Adipocyte (in vitro differentiated cells): Measurements from ENCODE around the gene SLC35D2.

Source experiments
- DNase-seq: peaks from one replicate; pipeline ENCODE4 v3.0.0-alpha.2; 2015; ENCODE audit warnings: low read depth
- H3K27me3 ChIP-seq: replicated peaks from 2 replicates; pipeline ENCODE4 v1.7.0; 2013; ENCODE audit warnings: mild to moderate bottlenecking, low read length, moderate library complexity; ENCODE audit not compliant: control insufficient read depth, insufficient read depth
- H3K36me3 ChIP-seq: 2 replicates; pipeline ENCODE4 v1.7.0; 2013; ENCODE audit warnings: low read length, mild to moderate bottlenecking, moderate library complexity; ENCODE audit not compliant: control insufficient read depth, insufficient read depth, severe bottlenecking
- H3K4me1 ChIP-seq: 2 replicates; pipeline ENCODE4 v1.7.0; 2013; ENCODE audit warnings: mild to moderate bottlenecking, low read length, moderate library complexity; ENCODE audit not compliant: control insufficient read depth, insufficient read depth
- H3K4me3 ChIP-seq: 2 replicates; pipeline ENCODE4 v1.7.0; 2013; ENCODE audit warnings: mild to moderate bottlenecking, low read length, moderate library complexity
- H3K9ac ChIP-seq: 2 replicates; pipeline ENCODE4 v1.7.0; 2013; ENCODE audit warnings: mild to moderate bottlenecking, low read length, moderate library complexity
- H3K9me3 ChIP-seq: 2 replicates; pipeline ENCODE4 v1.7.0; 2013; ENCODE audit warnings: mild to moderate bottlenecking, low read length, moderate library complexity; ENCODE audit not compliant: control insufficient read depth

SLC35D2 gene

GRCh38 chr9:96383165-96383942 is at the start of gene SLC35D2:
Gene SLC35D2, minus strand, starts transcription at chr9:96383711. Its CDS starts 77 bp downstream, at chr9:96383634.
- Histone ChIP-seq H3K27me3 (no peaks in the 10 kb centered on the region), H3K36me3 (no peaks in the 10 kb centered on the region), H3K4me1 (peaks cover 24% of the 10 kb centered on the region), H3K9me3 (no peaks in the 10 kb centered on the region), H3K4me3 (peak within 1 kb of the TSS; percentile 87), H3K9ac (peak within 1 kb of the TSS; percentile 79)
- peak; percentile 85 for DNase-seq

DNA sequence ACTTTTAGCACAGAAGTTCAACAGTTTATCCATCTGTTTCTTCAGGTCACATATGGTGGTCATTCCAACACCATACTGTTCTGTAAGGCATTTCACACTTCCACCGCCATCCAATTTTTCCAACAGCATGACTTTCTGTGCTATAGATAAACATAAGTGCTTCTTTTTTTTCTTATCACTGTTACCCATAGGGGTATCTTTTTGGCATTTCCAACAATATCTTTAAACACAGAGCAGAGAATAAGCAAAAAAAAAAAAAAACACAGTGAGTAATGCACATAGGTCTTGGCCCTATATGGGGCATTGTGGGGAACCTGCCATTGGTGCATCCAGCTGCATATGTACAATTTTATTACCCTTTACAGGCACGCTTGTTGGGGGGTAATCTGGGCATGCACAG is 46.9 kb upstream of the SLC35D2 start:
- peaks cover 7% of the 10 kb centered on the region for H3K9me3 ChIP-seq
- no peaks in the 10 kb centered on the region for H3K36me3 ChIP-seq
- no peak overlapping the region for H3K9ac ChIP-seq
- no peak overlapping the region for H3K4me3 ChIP-seq
- no peaks in the 10 kb centered on the region for H3K4me1 ChIP-seq
- DNase-seq: no peak
- H3K27me3 ChIP-seq: no peaks in the 10 kb centered on the region

DNA sequence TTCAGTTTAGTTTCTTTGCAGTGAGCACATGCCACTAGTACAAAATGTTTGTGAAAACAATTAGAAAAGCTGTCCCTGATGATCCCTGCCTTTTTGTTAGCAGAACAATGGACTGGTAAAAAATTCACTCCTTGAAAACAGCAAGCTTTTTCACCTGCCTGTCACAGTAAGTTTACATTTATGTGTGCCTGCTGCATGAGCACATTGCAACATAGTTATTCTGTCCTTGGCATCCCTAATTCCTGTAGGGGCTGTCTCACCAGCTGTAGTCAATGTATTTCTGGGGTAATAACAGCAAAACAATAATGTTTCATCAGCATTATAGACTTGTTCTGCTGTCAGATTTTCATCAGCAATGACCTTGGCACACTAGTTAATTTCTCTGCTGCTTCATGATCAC is 46.2 kb upstream of the SLC35D2 start:
- Histone ChIP-seq H3K9ac (no peak overlapping the region), H3K36me3 (no peaks in the 10 kb centered on the region), H3K9me3 (peaks cover under 1% of the 10 kb centered on the region), H3K4me3 (no peak overlapping the region), H3K27me3 (no peaks in the 10 kb centered on the region), H3K4me1 (no peaks in the 10 kb centered on the region)
- DNase-seq: no peak

DNA sequence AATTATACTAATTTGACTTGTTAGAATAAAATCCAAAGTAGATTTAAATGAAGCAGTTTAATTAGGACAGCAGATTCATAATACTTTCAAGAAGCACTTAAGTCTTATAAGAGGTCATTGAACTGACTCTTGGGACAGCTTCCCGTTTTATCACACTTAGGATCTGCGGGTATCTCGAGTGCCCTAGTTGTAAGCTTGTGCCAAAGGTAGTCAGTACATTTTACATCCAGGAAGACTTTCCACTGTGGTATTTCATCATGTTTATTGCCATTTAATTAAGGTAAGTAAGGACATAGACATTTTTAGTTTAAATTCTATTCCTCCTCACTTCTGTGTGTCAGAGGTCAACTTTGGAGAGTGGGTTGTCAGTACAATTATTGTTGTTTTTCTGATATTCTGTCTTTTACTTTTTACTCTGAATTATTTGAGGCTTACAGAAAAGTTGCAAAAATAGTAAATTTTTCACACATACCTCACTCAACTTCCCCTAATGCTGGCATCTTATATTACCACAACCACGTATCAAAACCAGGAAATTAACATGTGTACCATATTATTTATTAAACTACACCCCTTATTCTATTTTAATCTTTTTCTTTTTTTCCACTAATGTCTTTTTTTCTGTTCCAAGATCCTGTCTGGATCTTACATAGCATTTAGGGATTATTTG is 42.1 kb upstream of the SLC35D2 start:
- Histone ChIP-seq H3K9me3 (no peaks in the 10 kb centered on the region), H3K4me1 (peaks cover 8% of the 10 kb centered on the region), H3K36me3 (no peaks in the 10 kb centered on the region), H3K9ac (no peak overlapping the region), H3K4me3 (no peak overlapping the region), H3K27me3 (no peaks in the 10 kb centered on the region)
- no peak for DNase-seq

DNA sequence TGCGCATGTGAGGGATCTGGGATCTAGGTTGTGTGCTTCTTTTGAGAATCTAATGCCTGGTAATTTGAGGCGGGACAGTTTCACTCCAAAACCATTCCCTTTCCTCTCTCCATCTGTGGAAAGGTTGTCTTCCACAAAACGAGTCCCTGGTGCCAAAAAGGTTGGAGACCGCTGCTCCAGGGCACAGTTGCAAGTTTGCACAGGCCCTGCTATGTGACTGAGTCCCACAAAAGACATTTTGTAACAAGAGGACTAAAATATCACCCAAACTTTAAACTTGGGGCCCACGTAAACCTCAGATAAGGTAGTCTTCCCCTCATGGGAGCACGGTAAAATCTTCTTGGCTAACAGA is 40.5 kb upstream of the SLC35D2 start:
- H3K9ac ChIP-seq: no peak overlapping the region
- DNase-seq: no peak
- peaks cover 22% of the 10 kb centered on the region for H3K4me1 ChIP-seq
- H3K27me3 ChIP-seq: no peaks in the 10 kb centered on the region
- H3K9me3 ChIP-seq: no peaks in the 10 kb centered on the region
- H3K4me3 ChIP-seq: no peak overlapping the region
- no peaks in the 10 kb centered on the region for H3K36me3 ChIP-seq

DNA sequence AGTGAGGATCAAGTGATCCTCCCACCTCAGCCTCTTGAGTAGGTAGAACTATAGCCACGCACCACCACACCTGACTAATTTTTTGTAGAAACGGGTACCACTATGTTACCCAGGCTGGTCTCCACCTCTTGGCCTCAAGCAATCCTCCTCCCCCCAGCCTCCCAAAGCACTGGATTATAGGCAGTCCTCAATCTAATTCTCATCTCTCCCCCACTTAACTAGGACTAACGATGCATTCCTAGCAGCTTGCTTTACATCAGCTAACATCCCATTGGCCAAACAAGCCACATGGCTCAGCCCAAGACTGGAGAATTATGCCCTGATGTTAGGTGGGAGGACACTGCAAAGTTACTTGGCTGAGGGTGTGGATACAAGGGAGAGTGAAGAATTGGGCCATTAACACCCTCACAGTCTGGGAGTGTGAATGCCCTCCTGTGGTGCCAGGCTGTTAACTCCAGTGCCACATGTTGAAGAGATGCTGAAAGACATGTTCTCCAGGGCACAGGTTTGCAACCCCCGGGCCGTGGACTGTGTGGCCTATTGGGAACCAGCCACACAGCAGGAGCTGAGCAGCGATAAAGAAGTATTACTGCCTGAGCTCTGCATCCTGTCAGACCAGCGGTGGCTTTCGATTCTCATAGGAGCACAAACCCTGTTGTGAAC is 39.9 kb upstream of the SLC35D2 start:
- Histone ChIP-seq H3K9ac (no peak overlapping the region), H3K9me3 (no peaks in the 10 kb centered on the region), H3K36me3 (no peaks in the 10 kb centered on the region), H3K4me1 (peaks cover 22% of the 10 kb centered on the region), H3K4me3 (no peak overlapping the region), H3K27me3 (no peaks in the 10 kb centered on the region)
- DNase-seq: no peak

GRCh38 chr9:96420468-96421219 is 37.1 kb upstream of the SLC35D2 start:
- Histone ChIP-seq H3K4me1 (peaks cover 27% of the 10 kb centered on the region), H3K9ac (peak overlapping the region; percentile 65), H3K9me3 (no peaks in the 10 kb centered on the region), H3K4me3 (peak overlapping the region; percentile 91), H3K27me3 (no peaks in the 10 kb centered on the region), H3K36me3 (no peaks in the 10 kb centered on the region)
- peak; percentile 81 for DNase-seq

- H3K36me3 ChIP-seq: no peaks in the 10 kb centered on the region
- H3K4me1 ChIP-seq: peaks cover 27% of the 10 kb centered on the region
- no peaks in the 10 kb centered on the region for H3K27me3 ChIP-seq
- peak; percentile 4 for DNase-seq
- H3K9ac ChIP-seq: peak overlapping the region; percentile 95
- no peaks in the 10 kb centered on the region for H3K9me3 ChIP-seq
- peak overlapping the region; percentile 91 for H3K4me3 ChIP-seq
Measured at GRCh38 chr9:96419691-96419969, 36.1 kb upstream of the SLC35D2 start.

DNA sequence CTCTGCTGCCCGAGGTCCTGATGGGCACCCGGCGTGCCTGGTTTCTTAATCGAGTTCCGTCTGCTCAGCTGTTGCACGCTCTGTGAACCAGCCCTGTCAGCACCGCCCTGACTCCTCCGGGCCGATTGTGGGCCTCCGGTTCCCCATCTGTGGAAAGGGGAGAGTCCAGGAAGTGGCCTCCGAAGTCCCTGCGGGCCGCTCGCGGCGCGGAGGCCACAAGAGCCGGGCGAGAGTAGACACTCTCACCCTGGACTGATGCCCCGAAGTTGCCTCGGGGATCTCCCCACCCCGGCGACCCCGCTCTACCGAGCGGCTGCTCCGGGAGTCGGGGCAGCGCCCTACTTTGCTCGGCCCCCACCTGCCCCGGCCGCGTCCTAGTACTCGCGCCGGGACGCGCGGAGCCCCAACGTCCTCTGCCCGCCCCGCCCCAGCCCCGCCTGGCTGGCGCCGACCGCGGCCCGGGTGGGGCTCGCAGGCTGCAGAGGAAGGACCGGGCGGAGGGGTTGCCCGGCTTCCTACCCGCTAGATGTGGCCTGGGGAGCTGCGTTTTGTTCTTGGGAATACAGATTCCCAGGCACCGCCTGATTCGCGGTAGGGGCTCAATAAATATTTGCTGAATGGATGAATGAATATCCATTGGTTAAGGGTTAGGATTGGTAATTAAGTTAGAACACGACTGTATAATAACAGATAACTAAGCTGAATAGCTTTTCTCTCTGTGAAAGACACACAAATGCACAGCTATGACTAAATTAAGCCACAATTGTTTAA is 35.6 kb upstream of the SLC35D2 start:
- no peaks in the 10 kb centered on the region for H3K27me3 ChIP-seq
- peak overlapping the region; percentile 95 for H3K9ac ChIP-seq
- H3K4me1 ChIP-seq: peaks cover 27% of the 10 kb centered on the region
- peak overlapping the region; percentile 91 for H3K4me3 ChIP-seq
- DNase-seq: peak; percentile 77
- H3K36me3 ChIP-seq: no peaks in the 10 kb centered on the region
- no peaks in the 10 kb centered on the region for H3K9me3 ChIP-seq

GRCh38 chr9:96418083-96418919 is 34.8 kb upstream of the SLC35D2 start, which contains the start of gene ZNF367:
Gene ZNF367, minus strand, starts transcription at chr9:96418370. Its CDS starts 338 bp downstream, at chr9:96418032.
- H3K4me3 ChIP-seq: peak within 1 kb of the TSS; percentile 95
- H3K36me3 ChIP-seq: no peaks in the 10 kb centered on the region
- H3K27me3 ChIP-seq: no peaks in the 10 kb centered on the region
- H3K9ac ChIP-seq: peak within 1 kb of the TSS; percentile 95
- DNase-seq: peak; percentile 99
- peaks cover 27% of the 10 kb centered on the region for H3K4me1 ChIP-seq
- no peaks in the 10 kb centered on the region for H3K9me3 ChIP-seq
